ENCODE measurements around the gene AQP1. TPM values are rescaled to one million over a fixed set of nuclear protein-coding genes. Genes with fewer than 3 reads are reported as not detected.
A peak's percentile ranks its signal among the peaks of the same experiment; 100 is the strongest.

Gene AQP1
- total and polyA plus RNA-seq, 2 of the 8 experiments (the other 6 are each of a cell fraction or from before 2014, with no cell fraction given): 0.18 to 0.19 TPM

- no peak overlapping the region for H2BK12ac ChIP-seq (ENCODE audit: low read depth, low read length)
Observed at GRCh38 chr7:30862995-30863705, 48.5 kb upstream of the AQP1 start.

More at GRCh38 chr7:30862995-30863705, 48.5 kb upstream of the AQP1 start:
- FAIRE-seq (no peak), DNase-seq (ENCODE audit: low read depth in 1 of 2, low spot score in 2 of 2) (no peak)
- Histone ChIP-seq H3K14ac (ENCODE audit: insufficient read length) (no peak overlapping the region), H3K4ac (replicated peaks; ENCODE audit: insufficient read length, low read depth, low read length) (no peak overlapping the region), H3K23me2 (ENCODE audit: low read depth, low read length) (no peaks in the 10 kb centered on the region), H4K91ac (replicated peaks; ENCODE audit: insufficient read length, low read length) (peak overlapping the region; percentile 23), H4K20me1 (replicated peaks in 1 of 2; ENCODE audit: control insufficient read depth in 1 of 2, insufficient read depth in 2 of 2, low read length in 2 of 2) (no peaks in the 10 kb centered on the region), H3K27ac (ENCODE audit: low read depth, low read length) (no peak overlapping the region), H3K4me1 (replicated peaks in 1 of 4; ENCODE audit: control insufficient read depth in 3 of 4, insufficient read depth in 4 of 4, low read length in 3 of 4) (no peaks in the 10 kb centered on the region), H2AK5ac (ENCODE audit: low read depth, low read length) (no peak overlapping the region), H3K23ac (ENCODE audit: insufficient read length) (no peak overlapping the region), H2AFZ (ENCODE audit: low read length) (no peak overlapping the region), H3K79me2 (ENCODE audit: control insufficient read depth in 1 of 2, insufficient read depth in 2 of 2, low read length in 2 of 2) (no peaks in the 10 kb centered on the region), H2BK120ac (replicated peaks; ENCODE audit: low read depth, low read length) (no peak overlapping the region), H3K18ac (ENCODE audit: extremely low read depth, low read length) (no peak overlapping the region), H3K4me2 (ENCODE audit: insufficient read depth in 1 of 2, low read depth in 2 of 2, low read length in 2 of 2) (no peak overlapping the region), H3K9ac (replicated peaks in 1 of 4; ENCODE audit: extremely low read depth in 1 of 4, low read depth in 3 of 4, low read length in 3 of 4) (no peak overlapping the region), H4K8ac (ENCODE audit: extremely low read depth, insufficient read depth, low read length) (no peak overlapping the region; the same call in 1 of the 2 replicates), H2BK20ac (ENCODE audit: low read length) (no peak overlapping the region), H3K36me3 (ENCODE audit: control insufficient read depth in 2 of 4, insufficient read depth in 4 of 4, low read length in 3 of 4) (no peaks in the 10 kb centered on the region), H3K79me1 (ENCODE audit: low read depth, low read length) (no peaks in the 10 kb centered on the region; the same call in 1 of the 2 replicates), H3K4me3 (ENCODE audit: extremely low read depth in 1 of 4, insufficient read depth in 2 of 4, low read depth in 3 of 4, low read length in 4 of 4) (no peak overlapping the region), H4K5ac (ENCODE audit: insufficient read length, low read depth, low read length) (no peak overlapping the region), H3K9me3 (ENCODE audit: insufficient read depth in 2 of 2, low read depth in 1 of 2, low read length in 1 of 2) (no peaks in the 10 kb centered on the region), H2BK15ac (ENCODE audit: low read length) (no peak overlapping the region), H3K27me3 (replicated peaks in 1 of 4; ENCODE audit: control insufficient read depth in 3 of 4, extremely low read depth in 1 of 4, insufficient read depth in 3 of 4, low read length in 3 of 4) (no peaks in the 10 kb centered on the region), H3K56ac (replicated peaks; ENCODE audit: insufficient read length, low read depth, low read length) (no peak overlapping the region), H2BK5ac (ENCODE audit: low read depth, low read length) (no peak overlapping the region)
- 89% methylated on average over 9 of the region's 9 CpGs; no CpG with 5 or more reads in 1 of the 2 experiments for WGBS, 2 experiments (ENCODE audit: extremely low coverage in 1 of 2, insufficient coverage in 1 of 2, insufficient read length in 1 of 2, insufficient replicate concordance in 2 of 2, low coverage in 1 of 2, low lambda C conversion rate in 2 of 2, missing lambda C conversion rate in 1 of 2)
- no peak for TF ChIP-seq KDM1A (IDR thresholded peaks at IDR 0.05; ENCODE audit: borderline replicate concordance, low read length)
- no peak for TF ChIP-seq SIRT6 (IDR thresholded peaks at IDR 0.05; ENCODE audit: low read length)
- no peak for TF ChIP-seq EP300 (IDR thresholded peaks at IDR 0.05; ENCODE audit: borderline replicate concordance in 1 of 2, low read depth in 2 of 2, low read length in 2 of 2)
- TF ChIP-seq CBX8 (IDR thresholded peaks at IDR 0.05; ENCODE audit: borderline replicate concordance, low read depth, low read length): no peak
- TF ChIP-seq KDM5A (IDR thresholded peaks at IDR 0.05; ENCODE audit: low read length): no peak
- no peak for TF ChIP-seq ATF2 (IDR thresholded peaks at IDR 0.05; ENCODE audit: low read length)
- no peak for TF ChIP-seq POLR2A (IDR thresholded peaks at IDR 0.05; ENCODE audit: control extremely low read depth in 1 of 2, low read depth in 2 of 2, low read length in 2 of 2)
- no peak for TF ChIP-seq E2F6 (IDR thresholded peaks at IDR 0.05)
- TF ChIP-seq SP4 (IDR thresholded peaks at IDR 0.05; ENCODE audit: low read length): no peak
- no peak for TF ChIP-seq SP1 (IDR thresholded peaks at IDR 0.05; ENCODE audit: low read depth, low read length)
- TF ChIP-seq MAFK (IDR thresholded peaks at IDR 0.05; ENCODE audit: low read depth, low read length): no peak
- TF ChIP-seq CREB1 (IDR thresholded peaks at IDR 0.05): no peak
- POLR2A ChIA-PET (ENCODE audit: partially characterized antibody): no interaction called here
- CTCF ChIA-PET (ENCODE audit: partially characterized antibody): interaction anchor here (1.0 to 1.5 kb wide), 4 partner anchors 10 to 46 kb away, joined by 3 to 4 read pairs (median 4); no protein-coding TSS in a partner anchor
